ENCODE results near the gene USP14.

The USP14 gene

DNA sequence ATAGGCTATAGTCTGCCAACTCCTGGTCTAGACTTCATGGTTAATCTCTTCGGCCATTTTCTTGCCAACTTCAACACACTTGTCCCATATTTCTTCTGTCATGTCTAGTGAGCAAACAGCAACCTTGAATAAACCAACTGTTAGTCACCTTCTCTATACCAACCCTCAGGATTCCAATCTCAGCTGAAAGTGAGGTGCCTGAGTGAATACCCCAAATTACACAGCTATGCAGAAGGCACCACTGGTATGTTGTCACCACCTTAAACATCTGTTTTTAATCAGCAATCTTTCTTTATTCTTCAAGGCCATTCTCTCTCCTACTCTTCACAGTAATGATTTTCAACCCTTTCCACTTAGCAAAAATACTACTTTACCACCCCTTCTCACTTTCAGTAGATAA, 70.2 kb downstream of the USP14 start:
- DNase-seq (ENCODE audit: low read depth), result no peak

- no peak for DNase-seq (ENCODE audit: low read depth)
Measured at GRCh38 chr18:231563-231962, 73.2 kb downstream of the USP14 start.

DNA sequence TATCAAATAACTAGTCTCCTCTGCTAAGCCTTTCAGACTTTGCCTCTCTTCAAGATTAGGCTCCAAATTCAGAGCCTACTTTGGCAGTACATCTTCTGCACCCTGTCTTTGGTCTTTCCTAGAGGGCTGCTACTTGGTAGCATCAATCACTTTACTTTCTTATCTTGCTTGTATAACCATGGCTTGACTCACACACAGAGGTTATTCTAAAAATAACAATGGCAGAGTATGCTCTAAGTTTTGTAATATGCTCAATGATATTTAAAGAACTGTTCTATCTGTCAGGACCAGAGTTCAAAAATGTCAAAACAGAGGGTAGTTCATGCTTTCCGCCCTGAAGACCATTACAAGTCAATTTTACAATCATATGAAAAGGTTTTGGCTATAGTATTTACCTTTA, 81.8 kb downstream of the USP14 start:
- DNase-seq (ENCODE audit: low read depth), result no peak

DNA sequence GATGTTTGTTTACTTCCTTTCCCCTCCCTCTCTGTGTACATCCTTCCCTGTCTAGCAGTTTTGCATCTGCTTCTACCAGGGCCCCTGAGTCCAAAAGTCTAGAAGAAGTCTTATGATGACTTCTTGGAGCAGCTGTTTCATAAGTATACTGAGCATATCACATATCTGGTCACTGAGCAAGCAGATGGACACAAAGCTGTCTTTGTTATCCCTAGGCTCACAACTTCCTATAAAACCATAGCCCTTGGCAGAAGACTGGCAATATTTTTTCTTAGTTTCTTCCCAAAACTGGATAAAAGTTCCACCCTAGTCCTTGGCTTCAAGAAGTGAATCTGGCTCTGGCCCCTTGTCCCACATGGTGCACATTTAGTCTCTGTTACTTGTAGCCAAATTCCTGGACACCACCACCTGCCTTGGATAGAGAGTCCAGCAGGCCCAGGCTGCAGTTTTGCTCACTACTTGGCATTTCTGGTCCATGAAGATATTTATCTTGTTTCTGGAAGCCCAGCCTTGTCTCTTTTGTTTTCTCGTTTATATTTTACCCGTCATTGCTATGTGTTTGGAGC, 87.0 kb downstream of the USP14 start:
- no peak for DNase-seq (ENCODE audit: low read depth)

- no peak for DNase-seq (ENCODE audit: low read depth)
Measured at GRCh38 chr18:248053-248452, 89.7 kb downstream of the USP14 start.

GRCh38 chr18:250685-251084, 92.3 kb downstream of the USP14 start:
- no peak for DNase-seq (ENCODE audit: low read depth)

DNA sequence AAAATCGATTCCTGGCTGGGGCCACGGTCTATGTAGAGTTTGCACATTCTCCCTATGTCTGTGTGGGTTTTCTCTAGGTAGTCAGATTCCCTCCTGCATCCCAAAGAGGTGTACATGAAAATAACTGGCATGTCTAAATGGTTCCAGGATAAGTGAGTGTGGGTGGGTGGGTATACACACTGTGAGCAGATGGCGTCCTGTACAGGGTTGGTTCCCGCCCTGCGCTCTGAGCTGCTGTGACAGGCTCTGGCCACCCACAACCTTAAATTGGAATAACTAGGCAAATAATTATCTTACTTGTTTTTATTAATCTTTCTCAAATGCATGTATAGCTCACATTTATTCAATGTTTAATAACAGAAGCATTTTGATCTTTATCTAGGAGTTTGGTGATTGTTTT, 93.2 kb downstream of the USP14 start:
- no peak for DNase-seq (ENCODE audit: low read depth)

DNA sequence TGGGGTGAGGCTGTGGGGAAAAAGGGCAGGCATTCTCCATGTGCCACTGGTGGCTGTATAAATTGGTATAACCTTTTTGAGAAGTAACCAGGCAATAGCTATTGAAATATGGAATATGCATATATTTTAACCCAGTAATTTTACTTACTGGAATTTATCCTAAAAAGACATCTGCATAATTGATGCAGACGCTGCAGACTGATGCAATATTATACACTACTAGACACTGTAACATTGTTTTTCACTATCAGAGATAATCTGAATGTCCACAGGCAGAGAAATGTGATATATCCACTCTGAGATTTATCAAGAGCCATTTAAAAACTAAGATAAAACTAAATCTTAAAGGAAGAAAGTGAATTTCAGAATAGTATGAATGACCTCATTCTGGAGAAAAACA, 94.8 kb downstream of the USP14 start:
- DNase-seq (ENCODE audit: low read depth), result no peak

DNA sequence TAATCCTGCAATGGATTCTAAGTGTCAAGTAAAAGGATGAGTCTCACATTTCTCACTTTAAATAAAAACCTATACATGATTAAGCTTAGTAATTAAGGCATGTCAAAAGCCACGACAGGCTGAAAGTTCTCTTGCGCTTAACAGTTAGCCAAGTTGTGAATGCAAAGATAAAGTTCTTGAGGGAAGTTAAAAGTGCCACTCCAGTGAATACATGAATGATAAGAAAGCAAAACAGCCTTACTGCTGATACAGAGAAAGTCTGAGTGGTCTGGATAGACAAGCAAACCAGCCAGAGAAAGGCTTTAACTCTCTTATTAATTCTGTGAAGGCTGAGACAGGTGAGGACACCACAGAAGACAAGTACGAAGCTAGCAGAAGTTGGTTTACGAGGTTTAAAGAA, 96.8 kb downstream of the USP14 start:
- DNase-seq (ENCODE audit: low read depth), result no peak

DNA sequence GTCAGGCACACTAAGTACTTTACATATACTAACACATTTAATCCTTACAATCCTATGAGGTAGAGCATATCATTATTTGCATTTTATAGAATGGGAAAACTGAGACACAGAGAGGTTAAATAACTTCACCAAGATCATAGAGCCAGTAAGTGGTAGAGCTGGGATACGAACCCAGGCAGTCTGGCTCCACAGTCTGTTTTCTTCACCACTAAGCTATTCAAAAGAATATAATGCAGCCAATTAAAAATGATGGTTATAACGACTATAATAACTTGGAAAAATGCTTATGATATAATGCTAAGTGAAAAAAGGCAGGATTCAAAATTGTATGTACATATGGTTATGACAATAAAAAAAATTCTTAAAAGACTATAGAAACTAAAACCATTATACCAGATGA, 102.2 kb downstream of the USP14 start:
- DNase-seq (ENCODE audit: low read depth), result no peak

GRCh38 chr18:261398-262073, 103.2 kb downstream of the USP14 start:
- DNase-seq (ENCODE audit: low read depth), result no peak
